ENCODE results near the gene PLEKHA4. TPM values are rescaled to one million over a fixed set of nuclear protein-coding genes. Genes with fewer than 3 reads are reported as not detected.
A peak's percentile ranks its signal among the peaks of the same experiment; 100 is the strongest.

The PLEKHA4 gene
- total and polyA plus RNA-seq, 9 of the 15 experiments (the other 6 are each of a cell fraction or from before 2014, with no cell fraction given) = 0.07 to 30.8 (median 11.4) TPM

DNA sequence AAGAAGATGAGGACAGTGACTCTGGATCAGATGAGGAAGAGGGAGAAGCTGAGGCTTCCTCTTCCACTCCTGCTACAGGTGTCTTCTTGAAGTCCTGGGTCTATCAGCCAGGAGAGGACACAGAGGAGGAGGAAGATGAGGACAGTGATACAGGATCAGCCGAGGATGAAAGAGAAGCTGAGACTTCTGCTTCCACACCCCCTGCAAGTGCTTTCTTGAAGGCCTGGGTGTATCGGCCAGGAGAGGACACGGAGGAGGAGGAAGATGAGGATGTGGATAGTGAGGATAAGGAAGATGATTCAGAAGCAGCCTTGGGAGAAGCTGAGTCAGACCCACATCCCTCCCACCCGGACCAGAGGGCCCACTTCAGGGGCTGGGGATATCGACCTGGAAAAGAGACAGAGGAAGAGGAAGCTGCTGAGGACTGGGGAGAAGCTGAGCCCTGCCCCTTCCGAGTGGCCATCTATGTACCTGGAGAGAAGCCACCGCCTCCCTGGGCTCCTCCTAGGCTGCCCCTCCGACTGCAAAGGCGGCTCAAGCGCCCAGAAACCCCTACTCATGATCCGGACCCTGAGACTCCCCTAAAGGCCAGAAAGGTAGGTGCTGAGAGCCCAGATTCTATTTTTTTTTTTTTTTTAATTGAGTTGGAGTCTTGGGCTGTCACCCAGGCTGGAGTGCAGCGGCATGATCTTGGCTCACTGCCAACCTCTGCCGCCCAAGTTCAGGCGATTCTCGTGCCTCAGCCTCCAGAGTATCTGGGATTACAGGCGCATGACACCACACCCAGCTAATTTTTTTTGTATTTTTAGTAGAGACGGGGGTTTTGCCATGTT is 6.1 kb upstream of the PLEKHA4 start (continued):
- TF ChIP-seq ZNF274 (IDR thresholded peaks at IDR 0.05; ENCODE audit: borderline replicate concordance, low read depth, low read length) = no peak
- TF ChIP-seq, protein P1, sequence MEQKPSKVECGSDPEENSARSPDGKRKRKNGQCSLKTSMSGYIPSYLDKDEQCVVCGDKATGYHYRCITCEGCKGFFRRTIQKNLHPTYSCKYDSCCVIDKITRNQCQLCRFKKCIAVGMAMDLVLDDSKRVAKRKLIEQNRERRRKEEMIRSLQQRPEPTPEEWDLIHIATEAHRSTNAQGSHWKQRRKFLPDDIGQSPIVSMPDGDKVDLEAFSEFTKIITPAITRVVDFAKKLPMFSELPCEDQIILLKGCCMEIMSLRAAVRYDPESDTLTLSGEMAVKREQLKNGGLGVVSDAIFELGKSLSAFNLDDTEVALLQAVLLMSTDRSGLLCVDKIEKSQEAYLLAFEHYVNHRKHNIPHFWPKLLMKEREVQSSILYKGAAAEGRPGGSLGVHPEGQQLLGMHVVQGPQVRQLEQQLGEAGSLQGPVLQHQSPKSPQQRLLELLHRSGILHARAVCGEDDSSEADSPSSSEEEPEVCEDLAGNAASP (IDR thresholded peaks at IDR 0.05) = no peak
- TF ChIP-seq SUPT5H (IDR thresholded peaks at IDR 0.05) = peak; percentile 44; the same call in 1 of the 2 replicates
- TF ChIP-seq OTX1 (CRISPR knock-in tag; IDR thresholded peaks at IDR 0.05) = peak; percentile 75; the same call in 1 of the 2 replicates
- no peak for TF ChIP-seq NEUROD1 (IDR thresholded peaks at IDR 0.05; ENCODE audit: borderline replicate concordance, low read depth, low read length, partially characterized antibody)
- no peak for TF ChIP-seq ZNF589 (CRISPR knock-in tag; IDR thresholded peaks at IDR 0.05; ENCODE audit: low read depth)
- TF ChIP-seq HNRNPK (IDR thresholded peaks at IDR 0.05; ENCODE audit: low read depth, low read length, poor library complexity, severe bottlenecking) = no peak
- TF ChIP-seq ZNF311 (CRISPR knock-in tag; IDR thresholded peaks at IDR 0.05) = 0 out of 2 replicates have a peak, but pooled peaks have one; percentile 17
- TF ChIP-seq SIRT6 (IDR thresholded peaks at IDR 0.05; ENCODE audit: low read depth, low read length) = no peak
- TF ChIP-seq SRSF1 (IDR thresholded peaks at IDR 0.05; ENCODE audit: low read depth, low read length) = no peak
- peak; percentile 11 for TF ChIP-seq MEIS2 (IDR thresholded peaks at IDR 0.05; ENCODE audit: partially characterized antibody)
- no peak for TF ChIP-seq SREBF2 (CRISPR knock-in tag; IDR thresholded peaks at IDR 0.05)
- TF ChIP-seq FOS (IDR thresholded peaks at IDR 0.05; ENCODE audit: extremely low read depth, insufficient read length) = no peak
- no peak for TF ChIP-seq HDAC2 (IDR thresholded peaks at IDR 0.05)
- no peak for TF ChIP-seq USF1 (CRISPR knock-in tag; IDR thresholded peaks at IDR 0.05)
- 0 out of 2 replicates have a peak, but pooled peaks have one; percentile 36 for TF ChIP-seq HLTF (IDR thresholded peaks at IDR 0.05)
- no peak for TF ChIP-seq DMBX1 (CRISPR knock-in tag; IDR thresholded peaks at IDR 0.05; ENCODE audit: borderline replicate concordance)
- peak; percentile 100 for TF ChIP-seq NFIC (IDR thresholded peaks at IDR 0.05)
- peak; percentile 71; the same call in 1 of the 2 replicates for TF ChIP-seq SMARCA5 (IDR thresholded peaks at IDR 0.05)
- no peak for TF ChIP-seq POU5F1 (IDR thresholded peaks at IDR 0.05; ENCODE audit: borderline replicate concordance, low read depth, low read length, partially characterized antibody)
- no peak for TF ChIP-seq ZNF583 (CRISPR knock-in tag; IDR thresholded peaks at IDR 0.05)
- 0 out of 2 replicates have a peak, but pooled peaks have one; percentile 5 for TF ChIP-seq POLR2A (conservative IDR thresholded peaks at IDR 0.05)
- no peak for TF ChIP-seq SREBF1 (IDR thresholded peaks at IDR 0.05; ENCODE audit: borderline replicate concordance, low read depth, low read length)
- peak; percentile 77 to 83 for TF ChIP-seq MLLT1 (IDR thresholded peaks at IDR 0.05)
- peak; percentile 1; the same call in 1 of the 2 replicates for TF ChIP-seq HDGF (IDR thresholded peaks at IDR 0.05)
- TF ChIP-seq SRSF7 (optimal IDR thresholded peaks at IDR 0.05; ENCODE audit: low read depth, low read length) = no peak
- TF ChIP-seq ZSCAN29 (IDR thresholded peaks at IDR 0.05) = no peak
- TF ChIP-seq RCOR1 (IDR thresholded peaks at IDR 0.05; ENCODE audit: borderline replicate concordance in 1 of 2, low read depth in 2 of 2, low read length in 2 of 2) = peak in 1 of 2 experiments; percentile 75; a peak in 2 of 4 replicates
